ENCODE measurements around the gene SLC47A2. TPM values are rescaled to one million over a fixed set of nuclear protein-coding genes. Genes with fewer than 3 reads are reported as not detected.

The SLC47A2 gene
- total and polyA plus RNA-seq, 2 experiments from 2014 or later = not detected

- H4K20me1 ChIP-seq (replicated peaks; ENCODE audit: insufficient read depth) = no peaks in the 10 kb centered on the region
- H3K27ac Mint-ChIP-seq = no peak overlapping the region
Observed at GRCh38 chr17:19766016-19766415, 49.6 kb upstream of the SLC47A2 start.

More at GRCh38 chr17:19766016-19766415, 49.6 kb upstream of the SLC47A2 start:
- no peaks in the 10 kb centered on the region for H3K36me3 Mint-ChIP-seq (ENCODE audit: low read depth)
- peak overlapping the region; percentile 94 for H2AFZ ChIP-seq
- H3F3A ChIP-seq (replicated peaks; ENCODE audit: low read depth) = no peaks in the 10 kb centered on the region
- no peaks in the 10 kb centered on the region for H3K4me1 ChIP-seq (ENCODE audit: insufficient read depth)
- H3K4me1 Mint-ChIP-seq = no peaks in the 10 kb centered on the region
- no peaks in the 10 kb centered on the region for H3K27me3 ChIP-seq (ENCODE audit: insufficient read depth)
- H3K79me2 ChIP-seq (replicated peaks; ENCODE audit: insufficient read depth) = no peaks in the 10 kb centered on the region
- H3K4me2 ChIP-seq = no peak overlapping the region
- H3K36me3 ChIP-seq (ENCODE audit: insufficient read depth) = no peaks in the 10 kb centered on the region
- H3K27ac ChIP-seq (ENCODE audit: low read depth) = no peak overlapping the region
- DNase-seq (ENCODE audit: low spot score) (no peak), ATAC-seq (peak; percentile 28)
- no peak overlapping the region for H3K4me3 Mint-ChIP-seq
- H3K4me3 ChIP-seq = no peak overlapping the region
- peaks cover 7% of the 10 kb centered on the region for H3K27me3 Mint-ChIP-seq (ENCODE audit: insufficient read depth, low read depth, poor library complexity)
- H3K9me2 ChIP-seq (ENCODE audit: insufficient read depth) = no peaks in the 10 kb centered on the region
- TF ChIP-seq EZH2 (IDR thresholded peaks at IDR 0.05; ENCODE audit: low read depth, unreplicated experiment) = no peak
- no peak for TF ChIP-seq ZNF114 (CRISPR knock-in tag; IDR thresholded peaks at IDR 0.05)
- no peak for TF ChIP-seq NANOG (IDR thresholded peaks at IDR 0.05; ENCODE audit: borderline replicate concordance)
- TF ChIP-seq CTCF (conservative IDR thresholded peaks at IDR 0.05; ENCODE audit: low read depth in 2 of 2) = no peak
- no peak for TF ChIP-seq ETS1 (IDR thresholded peaks at IDR 0.05)
- TF ChIP-seq ZNF462 (CRISPR knock-in tag; IDR thresholded peaks at IDR 0.05) = no peak
- no peak for TF ChIP-seq POLR2AphosphoS5 (IDR thresholded peaks at IDR 0.05; ENCODE audit: low read depth)
- TF ChIP-seq EZH2phosphoT487 (IDR thresholded peaks at IDR 0.05; ENCODE audit: unreplicated experiment) = no peak
- no peak for TF ChIP-seq JUNB (IDR thresholded peaks at IDR 0.05; ENCODE audit: unreplicated experiment)
- no peak for TF ChIP-seq CREB1 (CRISPR knock-in tag; IDR thresholded peaks at IDR 0.05; ENCODE audit: low read depth)
- no peak for TF ChIP-seq ZNF331 (CRISPR knock-in tag; IDR thresholded peaks at IDR 0.05; ENCODE audit: low read depth)
- TF ChIP-seq STAT1 (IDR thresholded peaks at IDR 0.05; ENCODE audit: unreplicated experiment) = no peak
- no peaks in the 10 kb centered on the region; the same call in 2 of the 3 replicates for H3K9me3 Mint-ChIP-seq
